Activated naive CD4-positive, alpha-beta T cell treated with anti-CD3 and anti-CD28 coated beads, Interleukin-2, amount 10 ng/mL, durations not matched to agents 7 days and 5 days (primary cell): Measurements from ENCODE around the gene SMAD6.
A peak's percentile ranks its signal among the peaks of the same experiment; 100 is the strongest.
"Not testable (repeated sequence)": the region's sequence is repeated elsewhere in the genome, so short reads cannot be mapped to it uniquely, and the experiment has no call there.

ENCODE experiments used
- CTCF ChIA-PET: fragments of 350-600 bp; sonication (Branson Sonifier 250); formaldehyde crosslinking; loops from one replicate; lab custom pipeline; 2021; ENCODE audit warnings: antibody characterized with exemption; lab: Charles Lee
- DNase-seq: peaks from one replicate; pipeline ENCODE4 v3.0.0-alpha.2; 2020
- H3K27ac Mint-ChIP-seq: one replicate; pipeline ENCODE4 v1.8.0; 2021; ENCODE audit warnings: mild to moderate bottlenecking, moderate library complexity, mixed read lengths
- H3K27me3 Mint-ChIP-seq: one replicate; pipeline ENCODE4 v1.8.0; 2021; ENCODE audit warnings: mild to moderate bottlenecking, mixed read lengths
- H3K36me3 Mint-ChIP-seq: one replicate; pipeline ENCODE4 v1.8.0; 2021; ENCODE audit warnings: mixed read lengths
- H3K4me1 Mint-ChIP-seq: one replicate; pipeline ENCODE4 v1.8.0; 2021; ENCODE audit warnings: mixed read lengths
- H3K4me3 Mint-ChIP-seq: one replicate; pipeline ENCODE4 v1.8.0; 2021; ENCODE audit warnings: mild to moderate bottlenecking, moderate library complexity, mixed read lengths
- H3K9me3 Mint-ChIP-seq: one replicate; pipeline ENCODE4 v1.8.0; 2021; ENCODE audit warnings: mixed read lengths

The SMAD6 gene

DNA sequence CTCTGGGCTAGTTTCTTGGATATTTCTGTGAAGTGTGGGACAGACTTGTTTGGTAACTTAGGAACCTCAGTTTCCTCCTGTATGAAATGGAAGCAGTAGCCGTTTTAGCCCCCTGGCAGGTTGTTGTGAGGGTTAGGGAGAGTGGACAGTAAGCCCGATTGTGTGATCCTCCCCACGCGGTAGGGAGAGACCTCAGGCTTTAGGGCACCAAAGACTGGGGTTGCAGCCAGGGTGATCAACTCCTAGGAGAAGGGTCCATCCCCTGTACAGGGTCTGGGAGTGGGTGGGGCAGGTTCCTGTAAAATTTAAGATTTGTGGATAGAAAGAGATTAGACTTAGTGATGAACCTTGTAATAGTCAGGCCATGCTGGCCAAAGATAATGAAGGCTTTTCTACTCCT, 120.5 kb downstream of the SMAD6 start:
- H3K36me3 Mint-ChIP-seq, result no peaks in the 10 kb centered on the region
- DNase-seq, result no peak
- no peak overlapping the region for H3K4me3 Mint-ChIP-seq
- H3K27me3 Mint-ChIP-seq, result peaks cover 16% of the 10 kb centered on the region
- no peaks in the 10 kb centered on the region for H3K9me3 Mint-ChIP-seq
- H3K27ac Mint-ChIP-seq, result no peak overlapping the region
- no peaks in the 10 kb centered on the region for H3K4me1 Mint-ChIP-seq
- CTCF ChIA-PET, result no interaction called here

DNA sequence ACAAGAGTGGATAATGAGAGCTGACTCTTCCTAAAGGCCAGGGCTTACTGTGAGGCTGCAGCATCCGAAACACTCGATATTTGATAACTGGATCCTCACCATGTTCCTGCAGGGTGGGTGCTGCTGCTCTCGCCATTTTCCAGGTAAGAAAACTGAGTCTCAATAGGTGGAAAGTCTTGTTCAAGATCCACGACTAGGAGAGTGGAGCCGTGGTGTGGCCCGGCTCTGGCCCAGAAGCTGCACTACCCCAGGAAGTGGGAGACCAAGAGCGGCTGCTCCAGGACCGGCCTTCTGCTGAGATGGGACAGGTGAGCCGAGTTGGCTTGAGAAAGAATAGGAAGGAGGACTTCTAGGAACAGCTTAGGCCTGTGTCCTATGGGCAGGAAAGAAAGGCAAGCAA, 121.6 kb downstream of the SMAD6 start:
- Mint-ChIP-seq H3K27me3 (peaks cover 16% of the 10 kb centered on the region), H3K9me3 (no peaks in the 10 kb centered on the region), H3K36me3 (no peaks in the 10 kb centered on the region), H3K4me1 (no peaks in the 10 kb centered on the region), H3K27ac (no peak overlapping the region), H3K4me3 (no peak overlapping the region)
- CTCF ChIA-PET, result no interaction called here
- no peak for DNase-seq

DNA sequence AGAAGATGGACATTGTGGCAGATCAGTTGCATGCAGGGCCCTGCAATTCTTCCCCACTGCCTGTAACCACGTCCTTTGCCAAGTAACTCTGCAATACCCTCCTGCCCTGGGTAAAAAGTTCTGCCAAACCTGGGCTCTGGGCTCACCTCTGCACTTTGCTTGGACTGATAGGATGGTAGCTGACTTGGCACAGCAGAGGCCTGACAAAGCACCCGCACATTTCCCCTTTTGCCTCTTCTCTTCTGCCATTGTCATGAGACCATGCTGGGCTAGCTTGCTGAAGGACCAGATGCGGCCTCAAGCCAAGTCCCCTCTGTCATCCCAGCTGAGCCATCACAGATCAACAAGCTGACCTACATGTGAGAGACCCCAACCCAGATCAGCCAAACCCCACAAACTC, 122.4 kb downstream of the SMAD6 start:
- no peak for DNase-seq
- CTCF ChIA-PET, result interaction anchor here (0.6 kb wide), 1 partner anchor 16 kb away, joined by 3 read pairs; no protein-coding TSS in a partner anchor
- H3K27me3 Mint-ChIP-seq, result peaks cover 16% of the 10 kb centered on the region
- H3K4me1 Mint-ChIP-seq, result no peaks in the 10 kb centered on the region
- no peaks in the 10 kb centered on the region for H3K9me3 Mint-ChIP-seq
- H3K36me3 Mint-ChIP-seq, result no peaks in the 10 kb centered on the region
- no peak overlapping the region for H3K4me3 Mint-ChIP-seq
- peak overlapping the region; percentile 30 for H3K27ac Mint-ChIP-seq

DNA sequence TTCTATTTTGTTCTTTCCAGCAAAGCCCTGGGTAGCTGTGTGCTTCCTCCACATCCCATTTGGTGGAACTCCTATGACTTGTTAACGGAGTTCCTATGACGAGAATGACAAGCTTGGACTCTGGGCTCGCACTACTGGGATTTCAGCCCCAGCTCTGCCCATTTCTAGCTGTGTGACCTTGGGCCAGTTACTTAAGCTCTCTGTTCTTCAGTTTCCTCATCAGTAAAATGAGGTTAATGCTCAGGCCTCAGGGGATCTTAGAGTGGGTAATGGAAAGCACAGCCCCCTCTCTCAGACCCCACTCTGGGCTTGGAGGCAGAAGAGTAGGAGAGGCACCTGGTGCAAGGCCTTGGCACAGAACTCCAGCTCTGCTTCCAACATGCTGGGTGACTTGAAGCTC, 123.1 kb downstream of the SMAD6 start:
- Mint-ChIP-seq H3K27me3 (peaks cover 16% of the 10 kb centered on the region), H3K9me3 (no peaks in the 10 kb centered on the region), H3K36me3 (no peaks in the 10 kb centered on the region), H3K4me3 (no peak overlapping the region), H3K4me1 (no peaks in the 10 kb centered on the region), H3K27ac (no peak overlapping the region)
- no peak for DNase-seq
- CTCF ChIA-PET, result interaction anchor here (0.6 kb wide), 1 partner anchor 15 kb away, joined by 3 read pairs; no protein-coding TSS in a partner anchor

DNA sequence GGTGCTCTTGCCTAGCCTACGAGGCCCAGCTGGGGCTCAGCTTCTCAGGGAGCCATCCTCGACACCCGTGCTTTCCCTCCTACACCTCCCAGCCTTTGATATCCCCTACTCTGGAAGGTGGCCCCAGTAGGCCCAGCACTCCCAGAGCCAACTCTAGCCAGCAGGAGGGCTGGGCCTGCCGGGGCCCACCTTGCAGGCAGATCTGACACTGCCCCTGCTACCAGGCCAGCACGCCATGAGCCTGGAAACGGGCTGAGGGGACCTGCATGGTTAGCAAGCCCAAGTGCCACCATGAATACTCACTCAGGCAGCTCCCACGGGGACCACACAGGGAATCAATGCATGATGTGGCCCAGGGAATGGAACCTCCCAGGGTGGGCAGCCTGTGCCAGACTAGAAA, 123.7 kb downstream of the SMAD6 start:
- CTCF ChIA-PET, result interaction anchor here (2.1 kb wide), 1 partner anchor 26 kb away, joined by 5 read pairs; no protein-coding TSS in a partner anchor
- no peaks in the 10 kb centered on the region for H3K9me3 Mint-ChIP-seq

DNA sequence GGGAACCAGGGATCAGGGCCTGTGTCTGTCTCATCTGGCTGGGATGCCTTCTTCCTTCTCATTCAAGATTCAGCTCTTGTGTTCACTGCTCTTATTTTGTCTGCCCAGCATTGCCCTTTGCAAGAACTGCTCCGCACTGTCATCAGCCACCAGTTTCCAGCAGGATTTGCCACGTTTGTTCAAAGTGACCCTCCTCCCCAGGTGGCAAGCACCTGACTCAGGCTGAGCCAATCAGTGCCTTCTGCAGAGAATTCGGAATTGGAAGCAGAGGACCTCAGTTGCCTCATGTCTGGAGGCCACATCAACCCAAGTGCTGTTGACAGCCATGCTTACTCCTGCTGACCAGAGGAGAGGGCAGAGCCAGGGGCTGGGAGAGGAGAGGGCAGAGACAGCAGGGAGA, 124.5 kb downstream of the SMAD6 start:
- Mint-ChIP-seq H3K4me3 (no peak overlapping the region), H3K9me3 (no peaks in the 10 kb centered on the region), H3K27me3 (peaks cover 25% of the 10 kb centered on the region), H3K36me3 (no peaks in the 10 kb centered on the region), H3K4me1 (no peaks in the 10 kb centered on the region), H3K27ac (no peak overlapping the region)
- DNase-seq, result no peak
- CTCF ChIA-PET, result interaction anchor here (2.1 kb wide), 1 partner anchor 25 kb away, joined by 5 read pairs; no protein-coding TSS in a partner anchor

More for the DNA sequence above, 123.7 kb downstream of the SMAD6 start:
- no peak for DNase-seq
- no peak overlapping the region for H3K27ac Mint-ChIP-seq
- H3K27me3 Mint-ChIP-seq, result peaks cover 22% of the 10 kb centered on the region
- H3K4me1 Mint-ChIP-seq, result no peaks in the 10 kb centered on the region
- H3K4me3 Mint-ChIP-seq, result no peak overlapping the region
- no peaks in the 10 kb centered on the region for H3K36me3 Mint-ChIP-seq

DNA sequence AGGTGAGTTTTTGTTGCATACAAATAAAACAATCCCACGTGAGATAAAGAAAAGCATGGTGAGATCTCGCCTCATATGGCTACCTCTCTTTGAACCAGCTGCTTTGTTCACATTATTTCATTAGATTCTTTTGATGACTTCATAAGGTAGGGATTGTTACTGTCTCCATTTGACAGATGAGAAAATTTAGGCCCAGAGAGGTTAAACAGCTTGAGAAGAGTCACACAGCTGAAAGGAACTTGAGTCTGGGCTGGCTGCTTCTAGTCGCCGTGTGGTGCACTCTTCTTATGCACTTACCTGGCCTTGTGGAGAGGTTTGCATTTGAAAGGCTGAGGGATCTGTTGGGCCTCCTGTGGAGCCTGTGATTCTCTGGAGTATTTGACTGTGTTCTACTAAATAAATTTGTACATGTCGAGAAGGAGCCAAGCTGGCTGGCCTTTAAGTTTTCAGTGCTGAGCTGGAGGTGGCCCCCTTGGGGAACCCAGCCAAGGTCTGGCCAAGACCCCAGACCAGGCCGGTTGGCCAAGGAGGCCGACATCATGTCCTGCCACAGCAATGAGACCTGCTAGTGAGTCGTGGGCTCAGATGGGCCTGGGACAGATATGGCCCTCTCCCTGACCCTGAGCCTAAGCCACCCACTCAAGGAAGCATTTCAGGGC, 125.1 kb downstream of the SMAD6 start:
- no peaks in the 10 kb centered on the region for H3K4me1 Mint-ChIP-seq
- no peak overlapping the region for H3K27ac Mint-ChIP-seq
- no peak for DNase-seq
- H3K36me3 Mint-ChIP-seq, result no peaks in the 10 kb centered on the region
- CTCF ChIA-PET, result interaction anchor here (2.1 kb wide), 1 partner anchor 24 kb away, joined by 5 read pairs; no protein-coding TSS in a partner anchor
- H3K27me3 Mint-ChIP-seq, result peaks cover 22% of the 10 kb centered on the region
- H3K9me3 Mint-ChIP-seq, result no peaks in the 10 kb centered on the region
- no peak overlapping the region for H3K4me3 Mint-ChIP-seq

DNA sequence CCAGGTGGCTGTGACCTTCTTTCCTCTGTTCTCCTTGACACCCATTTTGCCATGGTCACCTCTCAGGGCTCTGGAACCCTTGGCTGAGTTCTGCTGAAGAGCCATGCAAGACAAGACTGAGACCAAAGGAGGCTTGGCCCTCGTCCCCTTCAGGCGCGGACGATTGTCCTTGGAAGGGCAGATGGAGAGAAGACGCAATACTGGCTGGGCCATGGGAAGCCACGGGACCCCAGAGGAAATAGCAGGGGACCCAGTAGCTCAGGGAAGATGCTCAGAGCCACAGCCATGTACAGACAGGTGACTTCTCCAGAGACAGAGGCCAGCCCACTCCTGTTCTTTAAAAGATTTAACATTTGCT, 125.6 kb downstream of the SMAD6 start:
- Mint-ChIP-seq H3K27ac (no peak overlapping the region), H3K27me3 (peaks cover 18% of the 10 kb centered on the region), H3K4me3 (no peak overlapping the region), H3K36me3 (no peaks in the 10 kb centered on the region), H3K4me1 (no peaks in the 10 kb centered on the region), H3K9me3 (no peaks in the 10 kb centered on the region)
- no peak for DNase-seq
- CTCF ChIA-PET, result interaction anchor here (2.1 kb wide), 1 partner anchor 24 kb away, joined by 5 read pairs; no protein-coding TSS in a partner anchor

DNA sequence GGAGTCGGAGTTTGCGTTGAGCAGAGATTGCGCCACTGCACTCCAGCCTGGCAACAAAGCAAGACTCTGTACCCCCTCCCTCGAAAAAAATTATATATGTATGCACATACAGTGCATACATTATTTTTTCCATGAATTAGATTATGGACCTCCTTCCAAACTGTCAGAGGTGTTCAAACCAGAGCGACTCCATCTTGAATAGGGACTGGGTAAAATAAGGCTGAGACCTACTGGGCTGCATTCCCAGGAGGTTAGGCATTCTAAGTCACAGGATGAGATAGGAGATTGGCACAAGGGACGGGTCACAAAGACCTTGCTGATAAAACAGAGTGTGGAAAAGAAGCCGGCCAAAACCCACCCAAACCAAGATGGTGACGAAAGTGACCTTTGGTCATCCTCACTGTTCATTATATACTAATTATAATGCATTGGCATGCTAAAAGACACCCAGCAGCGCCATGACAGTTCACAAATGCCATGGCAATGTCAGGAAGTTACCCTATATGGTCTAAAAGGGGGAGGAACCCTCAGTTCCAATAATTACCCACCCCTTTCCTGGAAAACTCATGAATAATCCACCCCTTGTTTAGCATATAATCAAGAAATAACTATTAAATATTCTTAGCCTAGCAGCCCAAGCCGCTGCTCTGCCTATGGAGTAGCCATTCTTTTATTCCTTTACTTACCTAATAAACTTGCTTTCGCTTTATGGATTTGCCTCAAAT, 126.9 kb downstream of the SMAD6 start:
- CTCF ChIA-PET, H3K36me3 Mint-ChIP-seq, H3K9me3 Mint-ChIP-seq, DNase-seq, H3K4me3 Mint-ChIP-seq, H3K4me1 Mint-ChIP-seq, H3K27ac Mint-ChIP-seq: not testable (repeated sequence)
- peaks cover 10% of the 10 kb centered on the region for H3K27me3 Mint-ChIP-seq

DNA sequence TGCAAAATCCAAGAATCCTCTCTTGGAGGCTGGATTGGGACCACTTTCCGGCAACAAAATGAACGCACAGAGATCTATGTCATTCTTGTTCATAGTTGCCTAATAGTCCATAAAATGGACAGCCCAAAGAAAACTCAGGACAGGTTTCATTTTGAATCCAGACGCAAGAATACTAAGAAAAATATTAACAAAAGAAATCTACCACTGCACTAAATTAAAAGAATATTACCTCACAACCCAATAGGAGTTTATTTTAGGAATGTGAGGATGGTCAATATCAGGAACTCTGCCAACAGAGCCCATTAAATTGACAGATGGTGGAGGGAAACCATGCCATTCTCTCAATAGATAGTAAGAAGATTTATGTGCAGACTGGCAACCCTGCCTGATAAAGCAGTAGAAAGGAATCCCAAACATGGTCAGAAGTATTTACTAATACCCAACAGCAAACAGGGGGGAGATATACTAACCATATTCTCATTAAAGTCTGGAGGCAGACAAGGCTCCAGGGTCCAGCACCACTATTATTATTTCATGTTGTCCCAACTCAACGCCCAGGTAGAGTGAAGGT, 127.6 kb downstream of the SMAD6 start:
- DNase-seq, result no peak
- CTCF ChIA-PET, result no interaction called here
- Mint-ChIP-seq H3K4me3 (no peak overlapping the region), H3K9me3 (no peaks in the 10 kb centered on the region), H3K27me3 (peaks cover 10% of the 10 kb centered on the region), H3K36me3 (no peaks in the 10 kb centered on the region), H3K27ac (no peak overlapping the region), H3K4me1 (no peaks in the 10 kb centered on the region)

DNA sequence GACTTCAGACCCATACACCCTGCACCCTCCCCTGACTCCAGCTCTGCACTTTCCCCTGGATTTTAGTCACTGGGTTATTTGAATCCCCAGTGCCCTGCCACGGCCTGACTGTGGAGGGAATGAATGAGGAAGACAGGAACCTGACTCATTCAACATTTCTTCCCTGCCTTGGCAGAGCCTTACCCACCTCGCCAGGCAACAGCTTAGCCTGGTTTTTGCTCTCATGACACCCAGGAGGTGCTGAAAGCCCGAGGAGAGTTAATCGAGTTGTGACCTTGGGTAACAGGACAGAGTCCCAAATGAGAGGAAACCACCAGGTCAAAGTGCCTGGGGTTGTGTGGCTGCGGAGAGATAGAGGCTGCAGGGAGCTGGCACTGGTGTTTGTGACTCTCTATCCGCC, 128.3 kb downstream of the SMAD6 start:
- Mint-ChIP-seq H3K4me1 (no peaks in the 10 kb centered on the region), H3K27ac (no peak overlapping the region), H3K36me3 (no peaks in the 10 kb centered on the region), H3K4me3 (no peak overlapping the region), H3K9me3 (no peaks in the 10 kb centered on the region), H3K27me3 (peaks cover 10% of the 10 kb centered on the region)
- DNase-seq, result no peak
- CTCF ChIA-PET, result no interaction called here

DNA sequence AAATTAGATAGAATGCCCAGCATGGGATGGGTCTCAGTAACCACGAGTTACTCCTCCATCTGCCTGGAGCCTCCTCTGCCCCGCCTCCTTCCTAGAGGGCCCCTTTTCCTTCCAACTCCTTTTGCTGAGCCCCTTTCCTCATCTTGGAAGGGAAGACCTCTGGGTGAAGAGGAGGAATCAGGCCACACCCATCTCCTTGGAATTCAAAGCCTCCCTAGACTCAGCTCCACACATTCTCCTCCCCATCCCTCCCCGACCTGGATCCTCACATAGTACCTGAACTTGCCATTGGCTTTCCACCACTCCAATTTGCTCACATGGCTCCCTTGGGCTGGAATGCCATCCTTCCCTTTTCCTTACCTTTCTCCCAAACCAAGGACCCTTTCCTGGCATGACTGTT, 128.8 kb downstream of the SMAD6 start:
- Mint-ChIP-seq H3K4me1 (no peaks in the 10 kb centered on the region), H3K36me3 (no peaks in the 10 kb centered on the region), H3K4me3 (no peak overlapping the region), H3K9me3 (no peaks in the 10 kb centered on the region), H3K27me3 (peaks cover 10% of the 10 kb centered on the region), H3K27ac (no peak overlapping the region)
- CTCF ChIA-PET, result no interaction called here
- DNase-seq, result no peak

DNA sequence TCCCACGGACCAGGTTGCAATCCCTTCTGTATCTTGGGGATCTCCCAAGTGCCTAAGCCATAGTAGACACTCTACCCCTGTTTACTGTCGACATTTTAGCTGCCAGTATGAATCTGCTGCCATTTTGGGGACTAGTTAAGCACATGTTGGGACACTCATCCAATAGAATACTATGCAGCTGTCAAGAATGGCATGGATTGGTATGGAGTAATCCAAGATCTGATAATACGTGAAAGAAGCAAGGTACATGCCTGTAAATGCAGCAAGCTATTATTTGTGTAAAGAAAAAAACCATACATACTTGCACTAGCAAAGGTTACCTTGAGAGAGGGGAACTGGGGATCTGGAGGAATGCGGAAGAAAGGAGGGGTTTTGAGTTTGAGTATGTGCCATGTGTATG, 129.3 kb downstream of the SMAD6 start:
- Mint-ChIP-seq H3K9me3 (no peaks in the 10 kb centered on the region), H3K4me1 (no peaks in the 10 kb centered on the region), H3K4me3 (no peak overlapping the region), H3K27me3 (peaks cover 10% of the 10 kb centered on the region), H3K36me3 (no peaks in the 10 kb centered on the region), H3K27ac (no peak overlapping the region)
- CTCF ChIA-PET, result no interaction called here
- DNase-seq, result no peak

DNA sequence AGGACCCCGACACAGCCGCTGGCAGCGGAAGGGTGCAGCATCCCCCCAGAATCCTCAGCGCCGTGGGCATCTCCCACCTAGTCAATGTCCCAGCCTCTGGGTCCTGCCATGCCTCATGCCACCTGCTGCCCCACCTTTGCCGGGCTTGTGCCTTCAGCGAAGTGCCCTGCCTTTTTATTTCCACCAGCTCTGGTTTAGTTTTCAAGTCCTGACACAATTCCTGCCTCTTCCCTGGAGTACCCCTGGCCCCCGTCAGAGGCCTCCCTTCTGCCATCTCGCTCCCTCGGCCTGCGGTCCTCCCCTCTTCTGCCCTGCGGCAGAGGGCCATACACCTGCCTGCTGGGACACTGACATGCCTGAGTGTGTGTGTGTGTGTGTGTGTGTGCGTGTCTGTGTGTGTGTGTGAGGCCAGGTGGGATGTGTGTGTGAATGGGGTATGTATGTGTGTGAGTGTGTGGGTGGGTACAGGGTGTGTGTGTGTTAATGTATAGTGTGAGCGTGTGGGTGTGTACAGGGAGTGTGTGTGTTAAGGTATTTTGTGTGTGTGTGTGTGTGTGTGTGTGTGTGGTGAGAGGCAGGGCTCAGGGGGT, 129.9 kb downstream of the SMAD6 start:
- no peaks in the 10 kb centered on the region for H3K36me3 Mint-ChIP-seq
- no peak for DNase-seq
- no peaks in the 10 kb centered on the region for H3K4me1 Mint-ChIP-seq
- no peak overlapping the region for H3K4me3 Mint-ChIP-seq
- CTCF ChIA-PET, result no interaction called here
- H3K9me3 Mint-ChIP-seq, result no peaks in the 10 kb centered on the region
- H3K27me3 Mint-ChIP-seq, result peaks cover 10% of the 10 kb centered on the region
- H3K27ac Mint-ChIP-seq, result no peak overlapping the region
